ENCODE measurements around the gene PAX3. TPM values are rescaled to one million over a fixed set of nuclear protein-coding genes. Genes with fewer than 3 reads are reported as not detected.

Gene PAX3
- total RNA-seq, 3 donors from 2014 or later (not counting 1 experiment from before 2014, with no cell fraction given): not detected

DNA sequence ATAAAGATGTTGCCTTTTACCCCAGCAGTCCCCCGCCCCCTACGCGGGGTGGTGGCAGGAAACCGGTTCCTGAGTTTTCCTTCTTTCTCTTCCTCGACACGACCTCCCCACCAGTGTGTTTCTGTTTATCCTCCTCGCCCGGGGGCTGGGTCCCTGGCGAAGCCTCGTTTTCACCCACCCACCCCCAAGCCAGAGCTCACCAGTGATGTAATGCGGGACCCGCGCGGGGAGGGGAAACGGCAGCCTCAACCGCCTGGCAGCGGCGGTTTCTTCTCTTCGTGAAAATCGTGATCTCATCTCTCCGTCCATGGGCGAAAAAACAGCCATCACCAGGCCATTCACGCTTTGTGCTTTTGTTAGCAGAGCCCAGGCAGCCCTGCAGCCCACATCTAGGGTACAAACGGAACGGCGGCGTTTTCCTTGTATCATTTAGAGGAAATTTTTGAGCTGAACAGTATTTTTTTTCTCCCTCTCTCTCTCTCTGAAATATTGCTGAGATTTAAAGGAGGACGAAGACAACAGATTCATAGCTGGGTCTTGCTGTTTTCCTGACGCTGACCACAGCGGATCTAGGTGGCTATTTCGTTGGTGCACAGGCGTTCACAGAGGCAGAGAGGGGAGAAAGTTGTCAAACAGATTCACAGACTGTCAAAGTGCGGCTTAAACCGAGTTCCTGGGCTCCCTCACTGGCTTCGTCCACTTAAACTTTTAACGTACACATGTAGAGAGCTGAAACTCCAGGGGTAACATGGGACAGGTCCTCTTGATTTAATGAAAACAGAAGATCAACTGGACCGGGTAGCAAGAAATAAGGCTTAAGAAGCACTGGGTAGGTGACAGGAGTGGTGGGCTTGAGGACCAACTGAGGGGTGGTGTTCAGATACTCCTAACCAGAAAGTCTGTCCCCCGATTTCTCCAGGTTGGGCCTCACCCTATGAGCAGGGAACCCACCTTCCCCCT, 21.9 kb upstream of the PAX3 start:
- Mint-ChIP-seq H3K27ac (no peak overlapping the region), H3K4me1 (no peaks in the 10 kb centered on the region), H3K27me3 (ENCODE audit: low read depth in 2 of 2) (peaks cover 36 to 38% of the 10 kb centered on the region in 2 donors), H3K36me3 (no peaks in the 10 kb centered on the region), H3K9me3 (peaks cover 0 to 3% of the 10 kb centered on the region in 2 donors), H3K4me3 (peak overlapping the region; percentile 50)
- Histone ChIP-seq H3K27me3 (ENCODE audit: control insufficient read depth, insufficient read depth, low read length) (peaks cover 38% of the 10 kb centered on the region), H3K4me3 (ENCODE audit: low read length) (no peak overlapping the region), H3K4me1 (ENCODE audit: control insufficient read depth, insufficient read depth, low read length) (peaks cover 11% of the 10 kb centered on the region), H3K36me3 (ENCODE audit: control insufficient read depth, insufficient read depth, low read length) (no peaks in the 10 kb centered on the region), H3K27ac (ENCODE audit: low read length) (no peak overlapping the region), H3K9me3 (ENCODE audit: control insufficient read depth, insufficient read depth, low read length) (peaks cover 2% of the 10 kb centered on the region)
- ATAC-seq: no peak
- no peak for DNase-seq
- intact Hi-C loops (cut with micrococcal nuclease): no loop called here
- WGBS (ENCODE audit: insufficient coverage): 28% methylated on average over 38 of the region's 38 CpGs
- TF ChIP-seq, protein P1, sequence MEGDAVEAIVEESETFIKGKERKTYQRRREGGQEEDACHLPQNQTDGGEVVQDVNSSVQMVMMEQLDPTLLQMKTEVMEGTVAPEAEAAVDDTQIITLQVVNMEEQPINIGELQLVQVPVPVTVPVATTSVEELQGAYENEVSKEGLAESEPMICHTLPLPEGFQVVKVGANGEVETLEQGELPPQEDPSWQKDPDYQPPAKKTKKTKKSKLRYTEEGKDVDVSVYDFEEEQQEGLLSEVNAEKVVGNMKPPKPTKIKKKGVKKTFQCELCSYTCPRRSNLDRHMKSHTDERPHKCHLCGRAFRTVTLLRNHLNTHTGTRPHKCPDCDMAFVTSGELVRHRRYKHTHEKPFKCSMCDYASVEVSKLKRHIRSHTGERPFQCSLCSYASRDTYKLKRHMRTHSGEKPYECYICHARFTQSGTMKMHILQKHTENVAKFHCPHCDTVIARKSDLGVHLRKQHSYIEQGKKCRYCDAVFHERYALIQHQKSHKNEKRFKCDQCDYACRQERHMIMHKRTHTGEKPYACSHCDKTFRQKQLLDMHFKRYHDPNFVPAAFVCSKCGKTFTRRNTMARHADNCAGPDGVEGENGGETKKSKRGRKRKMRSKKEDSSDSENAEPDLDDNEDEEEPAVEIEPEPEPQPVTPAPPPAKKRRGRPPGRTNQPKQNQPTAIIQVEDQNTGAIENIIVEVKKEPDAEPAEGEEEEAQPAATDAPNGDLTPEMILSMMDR (IDR thresholded peaks at IDR 0.05): no peak

DNA sequence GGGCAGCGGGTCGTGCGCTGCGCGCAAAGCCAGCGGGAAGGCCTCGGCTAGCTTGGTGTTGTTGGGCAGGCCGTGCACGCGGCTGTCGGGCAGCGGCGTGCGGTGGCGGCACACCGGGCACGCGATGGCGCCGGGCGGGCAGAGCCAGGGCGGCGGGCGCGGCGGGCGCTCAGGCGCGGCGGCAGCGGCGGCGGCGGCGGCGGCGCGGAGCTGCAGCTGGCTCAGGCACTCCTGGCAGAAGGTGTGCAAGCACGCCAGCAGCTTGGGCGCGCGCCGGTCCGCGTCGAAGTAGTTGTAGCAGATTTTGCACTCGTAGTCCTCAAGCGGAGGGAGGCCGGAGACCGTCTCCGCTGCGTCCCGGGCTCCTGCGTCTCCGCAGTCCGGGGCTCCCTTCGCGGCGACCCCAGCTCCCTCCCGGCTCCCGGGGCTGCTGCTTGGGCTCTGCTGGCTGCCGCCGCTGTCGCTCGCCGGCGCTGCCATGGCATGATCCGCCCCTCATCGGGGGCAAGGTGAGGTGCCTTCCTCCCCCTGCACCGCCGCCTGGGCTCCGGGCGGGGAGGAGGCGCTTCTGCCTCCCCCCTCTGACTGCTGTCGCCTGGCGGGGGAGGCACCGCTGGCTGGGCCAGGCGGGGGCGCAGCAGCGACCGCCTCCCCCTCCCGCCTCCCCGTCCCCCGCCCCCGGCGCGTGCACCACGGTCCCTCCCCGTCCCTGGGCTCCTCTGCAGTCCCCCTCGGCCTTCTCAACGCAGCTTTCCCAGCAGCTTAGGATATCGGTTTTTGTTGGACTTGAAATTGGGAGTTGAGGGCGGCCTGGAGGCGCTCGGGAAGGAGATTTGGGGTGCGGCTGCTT, 21.0 kb upstream of the PAX3 start:
- Mint-ChIP-seq H3K4me1 (no peaks in the 10 kb centered on the region), H3K27ac (no peak overlapping the region), H3K27me3 (ENCODE audit: low read depth in 2 of 2) (peaks cover 35 to 44% of the 10 kb centered on the region in 2 donors), H3K36me3 (no peaks in the 10 kb centered on the region), H3K4me3 (no peak overlapping the region), H3K9me3 (no peaks in the 10 kb centered on the region)
- intact Hi-C loops (cut with micrococcal nuclease): no loop called here
- Histone ChIP-seq H3K27ac (ENCODE audit: low read length) (no peak overlapping the region), H3K36me3 (ENCODE audit: control insufficient read depth, insufficient read depth, low read length) (no peaks in the 10 kb centered on the region), H3K4me1 (ENCODE audit: control insufficient read depth, insufficient read depth, low read length) (peaks cover 11% of the 10 kb centered on the region), H3K9me3 (ENCODE audit: control insufficient read depth, insufficient read depth, low read length) (no peaks in the 10 kb centered on the region), H3K27me3 (ENCODE audit: control insufficient read depth, insufficient read depth, low read length) (peaks cover 39% of the 10 kb centered on the region), H3K4me3 (ENCODE audit: low read length) (no peak overlapping the region)
- TF ChIP-seq, protein P1 (IDR thresholded peaks at IDR 0.05): no peak
- under 1% methylated on average over 91 of the region's 96 CpGs for WGBS (ENCODE audit: insufficient coverage)
- ATAC-seq (no peak), DNase-seq (peak in 1 of 2 donors; percentile 28)

DNA sequence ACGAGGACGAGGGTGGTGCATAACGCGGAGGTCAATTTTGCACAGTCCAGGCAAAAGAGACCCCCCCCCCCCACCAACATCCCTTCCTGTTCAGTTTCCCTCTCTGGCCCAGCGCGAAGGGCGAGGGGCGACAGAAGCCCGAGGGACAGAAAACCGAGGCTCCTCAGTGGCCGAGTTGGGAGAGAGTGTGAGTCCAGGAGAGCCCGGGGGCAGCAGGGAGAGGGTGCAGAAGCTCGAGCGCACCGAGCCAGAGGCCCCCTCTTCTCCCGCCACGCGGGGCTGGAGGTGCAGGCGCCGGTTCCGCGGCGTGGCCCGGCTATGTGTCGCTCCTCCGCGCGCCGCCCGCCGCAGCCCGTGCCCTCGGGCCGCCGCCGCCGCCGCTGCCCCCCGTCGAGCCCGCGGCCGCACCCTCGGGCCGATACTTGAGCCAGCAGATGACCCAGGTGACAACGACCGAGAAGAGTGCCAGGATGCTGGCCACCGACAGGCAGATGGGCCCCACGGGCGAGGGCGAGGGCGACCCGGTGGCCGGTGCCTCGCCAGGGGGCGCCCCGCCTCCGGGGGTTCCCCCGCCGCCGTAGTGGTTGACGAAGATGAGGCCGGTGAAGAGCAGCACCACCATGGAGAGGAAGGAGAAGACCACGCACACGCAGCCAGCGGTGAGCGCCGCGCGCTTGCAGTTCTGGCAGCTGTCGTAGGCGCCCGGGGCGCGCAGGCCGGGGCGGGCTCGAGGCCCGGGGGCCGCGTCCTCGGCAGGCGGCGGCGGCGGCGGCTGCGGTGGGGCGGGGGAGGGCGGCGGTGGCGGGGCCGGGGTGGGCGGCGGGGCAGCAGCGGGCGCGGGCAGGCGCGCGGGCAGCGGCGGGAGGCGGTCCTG, 20.2 kb upstream of the PAX3 start:
- Mint-ChIP-seq H3K27me3 (ENCODE audit: low read depth in 2 of 2) (peaks cover 41 to 53% of the 10 kb centered on the region in 2 donors), H3K9me3 (no peaks in the 10 kb centered on the region), H3K36me3 (peaks cover 8% of the 10 kb centered on the region), H3K4me1 (no peaks in the 10 kb centered on the region), H3K4me3 (peak overlapping the region; percentile 71), H3K27ac (no peak overlapping the region)
- intact Hi-C loops (cut with micrococcal nuclease): no loop called here
- no peak overlapping the region for H3K27ac ChIP-seq (ENCODE audit: low read length)
- ATAC-seq (peak in 2 of 3 donors; percentile 24 to 46), DNase-seq (peak in 1 of 2 donors; percentile 52)
- 1% methylated on average over 104 of the region's 104 CpGs for WGBS (ENCODE audit: insufficient coverage)
- peaks cover 11% of the 10 kb centered on the region for H3K4me1 ChIP-seq (ENCODE audit: control insufficient read depth, insufficient read depth, low read length)
- TF ChIP-seq, protein P1 (IDR thresholded peaks at IDR 0.05): no peak
- peaks cover 47% of the 10 kb centered on the region for H3K27me3 ChIP-seq (ENCODE audit: control insufficient read depth, insufficient read depth, low read length)
- H3K36me3 ChIP-seq (ENCODE audit: control insufficient read depth, insufficient read depth, low read length): no peaks in the 10 kb centered on the region
- no peak overlapping the region for H3K4me3 ChIP-seq (ENCODE audit: low read length)
- H3K9me3 ChIP-seq (ENCODE audit: control insufficient read depth, insufficient read depth, low read length): no peaks in the 10 kb centered on the region
